HG03066 (cell line): ENCODE measurements around the gene PCYOX1L.

Experiments
- ATAC-seq: cut with Tn5 transposase; IDR thresholded peaks from one replicate; pipeline ENCODE4 v1.9.1; 2021; ENCODE audit warnings: low read depth; ENCODE audit not compliant: unreplicated experiment

PCYOX1L gene

GRCh38 chr5:149333711-149334443 lies 24.0 kb upstream of the PCYOX1L start:
- no peak for ATAC-seq

DNA sequence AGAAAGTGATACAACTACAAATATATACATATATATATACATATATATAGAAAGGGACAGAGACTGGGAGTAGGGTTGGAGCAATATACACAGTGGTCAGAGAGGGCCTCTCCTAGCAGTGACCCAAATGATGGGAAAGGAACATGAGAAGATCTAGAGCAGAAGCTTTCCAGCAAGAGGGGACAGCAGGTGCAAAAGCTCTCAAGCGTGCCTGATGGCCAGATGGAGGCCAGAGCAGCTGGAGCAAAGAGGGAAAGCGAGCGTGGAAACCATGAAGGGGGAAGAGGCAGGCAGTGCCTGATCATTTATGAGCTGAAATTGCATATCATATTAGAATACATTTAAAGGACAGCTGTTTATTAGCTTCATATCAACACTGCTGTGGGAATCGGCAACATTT lies 20.1 kb upstream of the PCYOX1L start:
- no peak for ATAC-seq

DNA sequence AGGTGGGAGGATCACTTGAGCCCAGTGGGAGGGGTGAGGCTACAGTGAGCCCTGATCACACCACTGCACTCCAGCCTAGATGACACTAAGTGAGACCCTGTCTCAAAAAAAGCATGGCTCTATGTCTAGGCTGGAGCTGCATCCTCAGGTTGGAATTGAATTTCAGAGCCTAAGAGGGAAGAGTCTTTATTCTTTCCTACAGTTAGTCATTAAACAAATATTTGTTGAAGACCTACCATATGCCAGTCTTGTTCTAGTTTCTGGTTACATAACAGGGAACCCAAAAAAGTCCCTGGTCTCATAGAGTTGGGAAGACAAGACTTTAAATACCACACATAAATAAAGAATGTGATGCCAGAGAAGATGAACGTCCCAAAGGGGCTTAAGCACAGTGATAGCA lies 19.5 kb upstream of the PCYOX1L start:
- no peak for ATAC-seq

DNA sequence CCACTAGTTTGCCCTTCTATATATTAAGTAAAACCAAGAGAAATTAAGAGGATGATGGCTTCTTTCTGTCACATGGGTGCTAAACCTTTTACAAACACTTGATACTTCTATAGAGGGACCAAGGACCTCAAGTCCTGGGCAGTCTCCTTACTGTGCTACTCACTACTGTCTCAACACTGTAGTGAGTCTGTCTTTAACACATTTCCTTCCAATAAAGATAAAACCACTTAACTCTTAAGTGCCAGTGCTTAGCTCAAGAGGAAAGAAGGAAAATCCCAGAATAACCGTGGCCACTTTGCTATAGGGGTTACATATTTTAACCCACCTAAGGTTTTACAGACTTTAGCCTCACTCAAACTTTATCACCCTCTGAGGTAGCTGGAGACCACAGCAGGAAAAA lies 16.9 kb upstream of the PCYOX1L start:
- no peak for ATAC-seq

- ATAC-seq = no peak
These were observed 16.0 kb upstream of the PCYOX1L start for GRCh38 chr5:149341876-149342275.

DNA sequence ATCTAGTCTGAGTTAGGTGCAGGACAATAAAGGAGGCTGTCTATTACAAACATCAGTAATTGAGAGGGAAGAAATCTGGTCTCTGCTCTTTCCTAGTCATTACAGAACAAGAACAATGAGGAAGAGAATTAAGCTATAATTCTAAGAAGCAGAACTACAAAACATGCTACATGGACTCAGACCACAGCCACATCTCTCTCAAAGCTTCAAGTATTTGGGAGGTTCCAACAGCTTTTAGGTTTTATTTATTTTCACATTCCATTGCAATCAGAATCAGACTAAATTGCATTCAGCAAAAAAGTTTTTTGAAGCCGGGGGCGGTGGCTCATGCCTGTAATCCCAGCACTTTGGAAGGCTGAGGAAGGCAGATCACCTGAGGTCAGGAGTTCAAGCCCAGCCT lies 13.7 kb upstream of the PCYOX1L start:
- no peak for ATAC-seq

GRCh38 chr5:149345147-149345891 lies 12.5 kb upstream of the PCYOX1L start, which contains the start of gene GRPEL2:
TSS of gene GRPEL2 (plus strand) at chr5:149345499. CDS start at chr5:149345540, 41 bp downstream.
- peak; percentile 98 for ATAC-seq

DNA sequence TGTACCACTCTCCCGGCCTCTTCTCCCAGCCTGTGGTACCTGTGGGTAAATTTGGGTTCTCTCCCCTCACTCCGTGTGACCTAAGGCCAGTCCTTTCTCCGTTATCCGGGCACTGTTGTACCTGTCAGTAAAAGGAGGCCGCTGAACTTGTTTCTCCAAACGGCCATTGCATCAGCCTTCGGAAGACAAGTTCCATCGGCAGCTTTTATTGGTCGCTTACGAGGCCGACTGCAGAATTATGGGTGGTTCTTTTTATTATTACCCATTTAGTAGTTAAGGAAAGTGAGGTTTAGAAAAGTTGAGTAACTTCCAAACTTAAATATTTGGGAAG lies 12.0 kb upstream of the PCYOX1L start:
- peak; percentile 3 for ATAC-seq

DNA sequence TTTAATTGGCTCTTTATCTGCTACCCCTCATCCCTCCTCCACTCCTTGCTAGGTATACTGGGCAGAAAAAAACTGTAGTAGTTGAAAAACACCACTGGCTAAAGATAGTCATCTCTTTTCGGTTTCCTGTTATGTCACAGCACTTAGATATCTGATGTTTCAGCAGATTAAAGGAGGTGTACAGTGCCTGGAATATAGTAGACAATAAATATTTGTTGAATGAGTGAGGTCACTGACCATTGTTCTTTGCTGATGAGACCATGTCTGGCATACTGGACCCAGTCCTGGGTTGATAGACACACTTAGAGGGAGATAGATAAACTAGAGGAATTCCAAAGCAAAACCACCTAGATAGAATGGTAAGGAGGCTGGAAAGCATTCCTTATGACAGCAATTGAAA lies 9.3 kb upstream of the PCYOX1L start:
- ATAC-seq = no peak

- no peak for ATAC-seq
These were observed 8.5 kb upstream of the PCYOX1L start for GRCh38 chr5:149349382-149349781.

- no peak for ATAC-seq
These were observed 5.7 kb upstream of the PCYOX1L start for GRCh38 chr5:149352169-149352568.

GRCh38 chr5:149353911-149354310 lies 3.9 kb upstream of the PCYOX1L start:
- ATAC-seq = no peak

GRCh38 chr5:149355688-149356087 lies 2.2 kb upstream of the PCYOX1L start:
- ATAC-seq = no peak

- no peak for ATAC-seq
These were observed 1.5 kb upstream of the PCYOX1L start for GRCh38 chr5:149356391-149356790.

DNA sequence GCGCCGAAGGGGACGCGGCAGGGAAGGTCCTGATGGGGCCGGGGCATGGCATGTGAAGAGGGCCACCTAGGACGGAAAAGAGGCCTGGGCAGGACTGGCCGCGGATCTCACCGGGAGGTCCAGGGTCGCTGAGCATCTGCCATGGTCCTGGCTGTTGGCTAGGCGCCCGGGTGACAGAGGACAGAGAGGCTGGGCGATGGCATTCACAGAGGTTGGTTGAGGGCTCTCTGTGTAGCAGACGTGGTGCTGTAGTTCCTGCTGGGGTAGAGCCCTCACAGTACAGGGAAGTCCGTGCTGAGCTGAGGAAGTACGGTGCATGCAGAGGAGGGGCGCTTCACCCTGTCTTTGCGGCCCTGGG lies 427 bp downstream of the PCYOX1L start:
- ATAC-seq = peak; percentile 14

- no peak for ATAC-seq
These were observed 1.1 kb downstream of the PCYOX1L start for GRCh38 chr5:149358868-149359495.

DNA sequence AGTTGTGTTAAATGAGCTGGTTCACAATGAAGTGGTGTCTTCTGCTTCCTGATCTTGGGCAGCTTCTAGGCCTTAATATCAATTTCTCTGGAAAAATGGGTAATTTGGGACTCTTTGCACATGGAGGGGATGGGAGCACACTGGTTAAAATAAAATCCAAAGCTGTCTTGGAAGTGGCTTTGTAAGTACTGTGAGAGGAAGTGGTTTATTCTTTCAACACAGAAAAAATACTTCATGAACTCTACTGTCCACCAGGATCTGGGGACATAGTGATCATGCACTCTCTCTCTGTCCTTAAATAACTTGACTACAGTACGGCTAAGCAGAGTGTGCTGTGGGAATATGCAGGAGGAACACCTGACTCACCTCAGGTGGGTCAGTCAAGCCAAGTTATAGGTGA lies 2.4 kb downstream of the PCYOX1L start:
- no peak for ATAC-seq

- ATAC-seq = no peak
These were observed 4.7 kb downstream of the PCYOX1L start for GRCh38 chr5:149362541-149362940.

GRCh38 chr5:149363358-149363757 lies 5.5 kb downstream of the PCYOX1L start:
- ATAC-seq = no peak

- ATAC-seq = no peak
These were observed 6.1 kb downstream of the PCYOX1L start for GRCh38 chr5:149363936-149364335.

GRCh38 chr5:149364719-149365118 lies 6.9 kb downstream of the PCYOX1L start:
- no peak for ATAC-seq

GRCh38 chr5:149365418-149365817 lies 7.6 kb downstream of the PCYOX1L start:
- ATAC-seq = no peak
